Measurements from ENCODE around the gene IL18R1. TPM values are rescaled to one million over a fixed set of nuclear protein-coding genes. Genes with fewer than 3 reads are reported as not detected.

IL18R1 gene
- total RNA-seq, 2 donors from 2014 or later, result 56.5 to 68.0 TPM

DNA sequence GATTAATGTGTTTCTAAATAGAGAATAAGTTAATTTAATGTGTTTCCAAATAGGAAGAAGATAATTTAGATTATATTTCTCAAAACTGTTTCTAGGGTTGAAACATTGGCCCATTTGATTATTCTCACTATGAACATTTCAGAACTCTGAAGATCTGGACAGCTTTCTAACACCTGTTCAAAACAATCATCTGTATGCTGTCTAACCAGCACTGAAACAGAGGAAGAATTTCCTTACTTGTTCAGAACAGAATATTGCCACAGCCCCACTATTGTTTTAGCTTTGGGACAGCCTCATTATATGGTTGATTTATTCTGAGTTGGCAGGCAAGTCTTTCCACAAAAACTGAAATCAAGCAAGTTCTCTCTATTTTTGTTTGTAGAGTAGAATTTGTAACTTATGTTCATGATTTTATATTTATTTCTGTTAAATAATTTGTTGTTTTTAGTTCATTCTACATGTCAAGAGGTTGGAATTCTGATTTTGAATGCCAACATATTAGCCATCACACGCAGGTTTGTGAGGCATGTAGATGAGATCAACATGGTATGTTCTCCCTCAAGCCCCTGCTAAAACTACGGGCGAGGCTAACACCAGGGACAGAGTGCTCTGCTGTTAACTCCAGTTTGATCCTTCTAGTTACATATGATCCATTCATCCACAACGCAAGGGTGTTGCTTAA lies 78.5 kb downstream of the IL18R1 start:
- peaks cover 0 to 1% of the 10 kb centered on the region in 2 donors for H3K9me3 Mint-ChIP-seq
- no peak overlapping the region for H3K27ac Mint-ChIP-seq
- no peaks in the 10 kb centered on the region for H3K27me3 Mint-ChIP-seq (ENCODE audit: low read depth)
- H3K4me1 Mint-ChIP-seq (ENCODE audit: low read depth), result peaks cover 32% of the 10 kb centered on the region
- ATAC-seq (replicated peaks in 1 of 2) (no peak), DNase-seq (no peak)
- peaks cover 5 to 9% of the 10 kb centered on the region in 2 donors for H3K36me3 Mint-ChIP-seq (ENCODE audit: insufficient read depth in 2 of 2)
- no peak overlapping the region for H3K4me3 Mint-ChIP-seq

- Mint-ChIP-seq H3K4me3 (peak overlapping the region in 1 of 2 donors; percentile 51), H3K4me1 (ENCODE audit: low read depth) (peaks cover 26% of the 10 kb centered on the region), H3K27ac (peak overlapping the region; percentile 12), H3K36me3 (ENCODE audit: insufficient read depth in 2 of 2) (peaks cover 5 to 7% of the 10 kb centered on the region in 2 donors), H3K9me3 (peaks cover 0 to 1% of the 10 kb centered on the region in 2 donors), H3K27me3 (ENCODE audit: low read depth) (no peaks in the 10 kb centered on the region)
- no peak for DNase-seq
- ATAC-seq (replicated peaks in 1 of 2), result peak; percentile 22 to 65
Measured at GRCh38 chr2:102434655-102435381, 79.2 kb downstream of the IL18R1 start.

DNA sequence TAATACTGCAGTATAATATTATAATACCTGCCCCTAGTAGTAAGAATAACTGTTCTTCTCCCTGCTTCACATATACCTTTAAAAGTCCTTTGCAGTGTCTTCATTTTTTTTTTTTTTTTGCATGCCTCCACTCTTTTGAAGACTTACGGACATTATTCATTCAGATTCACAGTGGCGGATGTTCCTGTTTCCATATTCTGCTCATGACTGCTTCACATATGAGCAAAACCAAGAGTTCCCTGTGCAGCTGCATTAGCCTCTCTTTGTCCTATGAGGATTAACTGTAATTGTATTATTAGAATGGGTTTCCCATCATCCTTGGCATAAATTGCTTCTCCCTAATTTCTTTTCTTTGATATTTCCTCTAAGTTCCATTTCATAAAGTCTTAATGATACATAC lies 80.1 kb downstream of the IL18R1 start:
- no peak for ATAC-seq (replicated peaks in 1 of 2)
- H3K27ac Mint-ChIP-seq, result peak overlapping the region; percentile 47
- peaks cover 25% of the 10 kb centered on the region for H3K4me1 Mint-ChIP-seq (ENCODE audit: low read depth)

GRCh38 chr2:102436323-102436722 lies 80.7 kb downstream of the IL18R1 start:
- Mint-ChIP-seq H3K4me1 (ENCODE audit: low read depth) (peaks cover 22% of the 10 kb centered on the region), H3K9me3 (no peaks in the 10 kb centered on the region), H3K36me3 (ENCODE audit: insufficient read depth in 2 of 2) (peaks cover 2 to 4% of the 10 kb centered on the region in 2 donors), H3K27ac (peak overlapping the region; percentile 47), H3K4me3 (peak overlapping the region; percentile 57 to 64), H3K27me3 (ENCODE audit: low read depth) (no peaks in the 10 kb centered on the region)
- peak in 1 of 2 donors; percentile 30 for DNase-seq
- ATAC-seq (replicated peaks in 1 of 2), result no peak

More for the DNA sequence above, 80.1 kb downstream of the IL18R1 start:
- peak overlapping the region; percentile 57 to 64 for H3K4me3 Mint-ChIP-seq
- no peak for DNase-seq
- no peaks in the 10 kb centered on the region for H3K9me3 Mint-ChIP-seq
- peaks cover 4 to 5% of the 10 kb centered on the region in 2 donors for H3K36me3 Mint-ChIP-seq (ENCODE audit: insufficient read depth in 2 of 2)
- H3K27me3 Mint-ChIP-seq (ENCODE audit: low read depth), result no peaks in the 10 kb centered on the region

DNA sequence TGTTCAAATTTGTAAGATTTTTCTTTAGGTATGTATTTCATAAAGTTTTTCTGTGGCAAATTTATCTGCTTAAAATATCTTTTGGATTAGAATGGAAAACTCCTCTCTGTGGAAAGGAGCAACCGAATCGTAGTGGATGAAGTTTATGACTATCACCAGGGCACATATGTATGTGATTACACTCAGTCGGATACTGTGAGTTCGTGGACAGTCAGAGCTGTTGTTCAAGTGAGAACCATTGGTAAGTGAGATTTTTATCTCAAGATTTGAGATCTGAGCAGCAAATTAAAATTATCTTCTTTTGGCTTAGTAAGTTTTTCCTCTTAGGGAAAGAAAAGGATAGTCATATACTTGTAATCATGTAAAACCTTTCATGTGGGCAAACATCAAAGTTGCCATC lies 81.5 kb downstream of the IL18R1 start:
- H3K27ac Mint-ChIP-seq, result peak overlapping the region; percentile 63
- DNase-seq, result no peak
- peak overlapping the region; percentile 53 to 75 for H3K4me3 Mint-ChIP-seq
- ATAC-seq (replicated peaks in 1 of 2), result peak; percentile 57 to 61
- H3K27me3 Mint-ChIP-seq (ENCODE audit: low read depth), result no peaks in the 10 kb centered on the region
- no peaks in the 10 kb centered on the region for H3K9me3 Mint-ChIP-seq
- peaks cover 19% of the 10 kb centered on the region for H3K4me1 Mint-ChIP-seq (ENCODE audit: low read depth)
- H3K36me3 Mint-ChIP-seq (ENCODE audit: insufficient read depth in 2 of 2), result peaks cover 0 to 4% of the 10 kb centered on the region in 2 donors

- peaks cover 0 to 2% of the 10 kb centered on the region in 2 donors for H3K36me3 Mint-ChIP-seq (ENCODE audit: insufficient read depth in 2 of 2)
- H3K9me3 Mint-ChIP-seq, result no peaks in the 10 kb centered on the region
- peaks cover 24% of the 10 kb centered on the region for H3K4me1 Mint-ChIP-seq (ENCODE audit: low read depth)
- H3K4me3 Mint-ChIP-seq, result no peak overlapping the region
- DNase-seq, result no peak
- ATAC-seq (replicated peaks in 1 of 2), result peak; percentile 17 to 35
- no peaks in the 10 kb centered on the region for H3K27me3 Mint-ChIP-seq (ENCODE audit: low read depth)
- no peak overlapping the region for H3K27ac Mint-ChIP-seq
Measured at GRCh38 chr2:102438111-102438510, 82.5 kb downstream of the IL18R1 start.

- H3K27me3 Mint-ChIP-seq (ENCODE audit: low read depth), result no peaks in the 10 kb centered on the region
- H3K4me3 Mint-ChIP-seq, result no peak overlapping the region
- H3K9me3 Mint-ChIP-seq, result no peaks in the 10 kb centered on the region
- H3K4me1 Mint-ChIP-seq (ENCODE audit: low read depth), result peaks cover 29% of the 10 kb centered on the region
- H3K27ac Mint-ChIP-seq, result no peak overlapping the region
- DNase-seq, result no peak
- ATAC-seq (replicated peaks in 1 of 2), result peak; percentile 41 to 68
- H3K36me3 Mint-ChIP-seq (ENCODE audit: insufficient read depth in 2 of 2), result peaks cover 0 to 2% of the 10 kb centered on the region in 2 donors
Measured at GRCh38 chr2:102438578-102438977, 83.0 kb downstream of the IL18R1 start.

GRCh38 chr2:102439065-102439695 lies 83.6 kb downstream of the IL18R1 start:
- Mint-ChIP-seq H3K4me1 (ENCODE audit: low read depth) (peaks cover 29% of the 10 kb centered on the region), H3K27ac (no peak overlapping the region), H3K4me3 (no peak overlapping the region), H3K9me3 (no peaks in the 10 kb centered on the region), H3K27me3 (ENCODE audit: low read depth) (no peaks in the 10 kb centered on the region), H3K36me3 (ENCODE audit: insufficient read depth in 2 of 2) (peaks cover 0 to 2% of the 10 kb centered on the region in 2 donors)
- DNase-seq (no peak), ATAC-seq (replicated peaks in 1 of 2) (no peak)

- Mint-ChIP-seq H3K27ac (no peak overlapping the region), H3K9me3 (no peaks in the 10 kb centered on the region), H3K4me3 (peak overlapping the region; percentile 42 to 64), H3K27me3 (ENCODE audit: low read depth) (no peaks in the 10 kb centered on the region), H3K4me1 (ENCODE audit: low read depth) (peaks cover 9% of the 10 kb centered on the region), H3K36me3 (ENCODE audit: insufficient read depth in 2 of 2) (no peaks in the 10 kb centered on the region)
- DNase-seq, result peak; percentile 40 to 44
- ATAC-seq (replicated peaks in 1 of 2), result peak; percentile 74 to 78
Measured at GRCh38 chr2:102442967-102443828, 87.6 kb downstream of the IL18R1 start.

DNA sequence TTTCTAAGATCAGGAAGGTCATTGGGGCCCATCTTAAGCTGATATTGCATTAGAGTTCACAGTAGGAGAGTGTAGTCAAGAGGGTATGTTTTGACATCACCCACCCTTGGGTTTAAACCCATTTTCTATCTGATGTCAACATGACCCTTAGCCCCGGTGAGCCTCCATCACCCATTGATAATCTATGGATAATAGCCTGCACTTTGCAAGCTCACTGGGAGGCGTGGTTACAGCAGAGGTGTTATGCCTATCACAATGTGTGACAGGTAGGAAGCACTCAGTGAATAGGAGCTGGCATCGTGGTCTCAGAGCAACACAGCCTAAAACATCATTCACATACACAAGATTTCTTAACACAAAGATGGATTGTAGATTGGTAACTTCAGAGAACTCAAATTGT lies 88.6 kb downstream of the IL18R1 start:
- H3K27ac Mint-ChIP-seq, result no peak overlapping the region
- H3K4me1 Mint-ChIP-seq (ENCODE audit: low read depth), result peaks cover 9% of the 10 kb centered on the region
- DNase-seq (no peak), ATAC-seq (replicated peaks in 1 of 2) (no peak)
- H3K4me3 Mint-ChIP-seq, result no peak overlapping the region
- H3K27me3 Mint-ChIP-seq (ENCODE audit: low read depth), result no peaks in the 10 kb centered on the region
- no peaks in the 10 kb centered on the region for H3K9me3 Mint-ChIP-seq
- no peaks in the 10 kb centered on the region for H3K36me3 Mint-ChIP-seq (ENCODE audit: insufficient read depth in 2 of 2)

- peaks cover 9% of the 10 kb centered on the region for H3K4me1 Mint-ChIP-seq (ENCODE audit: low read depth)
- DNase-seq (no peak), ATAC-seq (replicated peaks in 1 of 2) (no peak)
- no peaks in the 10 kb centered on the region for H3K36me3 Mint-ChIP-seq (ENCODE audit: insufficient read depth in 2 of 2)
- no peak overlapping the region for H3K4me3 Mint-ChIP-seq
- H3K27ac Mint-ChIP-seq, result no peak overlapping the region
- H3K9me3 Mint-ChIP-seq, result no peaks in the 10 kb centered on the region
- no peaks in the 10 kb centered on the region for H3K27me3 Mint-ChIP-seq (ENCODE audit: low read depth)
Measured at GRCh38 chr2:102446936-102447335, 91.3 kb downstream of the IL18R1 start.
